ENCODE results near the gene LCE3D.
"Not testable (repeated sequence)": the region's sequence is repeated elsewhere in the genome, so short reads cannot be mapped to it uniquely, and the experiment has no call there.

- not testable (repeated sequence) for TF ChIP-seq CTCF (IDR thresholded peaks at IDR 0.05 in 2 of 3, conservative IDR thresholded peaks at IDR 0.05 in 1 of 3; ENCODE audit: control insufficient read depth in 2 of 3, extremely low read depth in 1 of 3, insufficient read depth in 1 of 3, low read depth in 3 of 3, low read length in 3 of 3); TCF12 (IDR thresholded peaks at IDR 0.05; ENCODE audit: low read depth, low read length); POLR2A (IDR thresholded peaks at IDR 0.05; ENCODE audit: low read depth, low read length); ZZZ3 (IDR thresholded peaks at IDR 0.05; ENCODE audit: control insufficient read depth, insufficient read length, low read depth); SP1 (IDR thresholded peaks at IDR 0.05; ENCODE audit: low read depth, low read length); ZNF24 (IDR thresholded peaks at IDR 0.05); SRF (IDR thresholded peaks at IDR 0.05; ENCODE audit: low read depth in 2 of 2, low read length in 2 of 2); GABPA (IDR thresholded peaks at IDR 0.05; ENCODE audit: low read depth)
These were observed 32.0 kb downstream of the LCE3D start for GRCh38 chr1:152548358-152548757.
